ENCODE measurements around the gene ZNF839. TPM values are rescaled to one million over a fixed set of nuclear protein-coding genes. Genes with fewer than 3 reads are reported as not detected.

Gene ZNF839
- total RNA-seq, 1 experiment from 2014 or later: 4.8 TPM

- no peak overlapping the region for H3K4me3 ChIP-seq
- H3K9me3 ChIP-seq: no peaks in the 10 kb centered on the region
Observed at GRCh38 chr14:102387086-102387485, 67.5 kb downstream of the ZNF839 start.

DNA sequence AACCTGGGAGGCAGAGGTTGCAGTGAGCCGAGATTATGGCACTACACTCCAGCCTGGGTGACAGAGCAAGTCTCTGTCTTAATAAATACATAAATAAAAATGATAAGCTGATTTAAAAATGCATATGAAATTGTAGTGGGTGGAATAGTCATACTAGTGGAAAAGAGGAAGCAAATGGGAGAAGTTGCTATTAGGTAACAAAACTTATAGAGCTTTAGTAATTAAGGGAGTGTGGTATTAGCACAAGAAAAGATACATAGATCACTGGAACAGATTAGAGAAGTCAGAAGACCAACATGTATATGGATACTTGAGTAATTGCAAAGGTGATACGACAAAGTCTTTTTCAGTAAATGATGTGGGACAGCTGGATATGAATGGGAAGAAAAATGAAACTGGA lies 69.7 kb downstream of the ZNF839 start:
- no peaks in the 10 kb centered on the region for H3K36me3 ChIP-seq
- no peak overlapping the region for H3K4me3 ChIP-seq
- no peak for DNase-seq

More at GRCh38 chr14:102387086-102387485, 67.5 kb downstream of the ZNF839 start:
- Histone ChIP-seq H3K27me3 (no peaks in the 10 kb centered on the region), H3K36me3 (no peaks in the 10 kb centered on the region)
- no peak for DNase-seq

GRCh38 chr14:102390064-102390855 lies 70.7 kb downstream of the ZNF839 start:
- DNase-seq: no peak
- no peaks in the 10 kb centered on the region for H3K9me3 ChIP-seq
- H3K4me3 ChIP-seq: no peak overlapping the region
- H3K27me3 ChIP-seq: no peaks in the 10 kb centered on the region
- no peaks in the 10 kb centered on the region for H3K36me3 ChIP-seq

More for the DNA sequence above, 69.7 kb downstream of the ZNF839 start:
- Histone ChIP-seq H3K27me3 (no peaks in the 10 kb centered on the region), H3K9me3 (no peaks in the 10 kb centered on the region)

Other genes with a start within 250 kb of the ZNF839 start
- 158 and 180 TPM in 2 replicates for gene HSP90AA1, start 232.7 kb upstream of the ZNF839 start, total RNA-seq (2014; rRNA removed; shearing (Covaris generic); ENCODE audit: low replicate concordance)
- 11.2 and 11.8 TPM in 2 replicates for gene WDR20, start 179.8 kb upstream of the ZNF839 start, total RNA-seq (2014; rRNA removed; shearing (Covaris generic); ENCODE audit: low replicate concordance)
- 17.6 and 23.0 TPM in 2 replicates for gene MOK, start 14.6 kb upstream of the ZNF839 start, total RNA-seq (2014; rRNA removed; shearing (Covaris generic); ENCODE audit: low replicate concordance)
- 57.7 and 68.8 TPM in 2 replicates for gene CINP, start 43.1 kb downstream of the ZNF839 start, total RNA-seq (2014; rRNA removed; shearing (Covaris generic); ENCODE audit: low replicate concordance)
- 1.6 and 5.1 TPM in 2 replicates for gene TECPR2, start 43.2 kb downstream of the ZNF839 start, total RNA-seq (2014; rRNA removed; shearing (Covaris generic); ENCODE audit: low replicate concordance)
- 10.5 and 13.0 TPM in 2 replicates for gene ANKRD9, start 190.0 kb downstream of the ZNF839 start, total RNA-seq (2014; rRNA removed; shearing (Covaris generic); ENCODE audit: low replicate concordance)

Data from MG63 (cell line).